Left ventricle myocardium inferior (tissue), 1 donor: ENCODE results near the gene SIRPD. TPM values are rescaled to one million over a fixed set of nuclear protein-coding genes. Genes with fewer than 3 reads are reported as not detected.

ENCODE experiments used
- DNase-seq: peaks from one replicate; pipeline ENCODE4 v3.0.0-alpha.2; 2020
- H3K27ac ChIP-seq: fragments of 200-600 bp; replicated peaks from 2 replicates; pipeline ENCODE4 v1.8.0; 2021
- H3K27me3 ChIP-seq: fragments of 200-600 bp; 2 replicates; pipeline ENCODE4 v1.8.0; 2021; ENCODE audit warnings: low read depth
- H3K36me3 ChIP-seq: fragments of 200-600 bp; 2 replicates; pipeline ENCODE4 v1.8.0; 2021
- H3K4me1 ChIP-seq: fragments of 200-600 bp; 2 replicates; pipeline ENCODE4 v1.8.0; 2021
- H3K4me3 ChIP-seq: fragments of 200-600 bp; 2 replicates; pipeline ENCODE4 v1.8.0; 2021; ENCODE audit warnings: mild to moderate bottlenecking, moderate library complexity
- H3K9me3 ChIP-seq: fragments of 200-600 bp; replicated peaks from 2 replicates; pipeline ENCODE4 v1.8.0; 2021
- CTCF ChIP-seq: fragments of 200-600 bp; IDR thresholded peaks from 2 replicates; pipeline ENCODE4 v1.8.0; 2021; ENCODE audit warnings: antibody characterized with exemption, mild to moderate bottlenecking, borderline replicate concordance
- intact Hi-C: fragments of 100-400 bp; cut with micrococcal nuclease; formaldehyde crosslinking; loops from one replicate; pipeline ENCODE4 v1.11.0; 2022
- total RNA-seq: library from RNA; stranded (reverse); fragmentation: NEBNext Ultra II Directional; extraction: Animal tissue kit (Norgen Biotek cat#: 25700); gene quantifications from one replicate; pipeline ENCODE4 v1.2.1, GENCODE V29; 2021
- donor health status: DM: no; HTN: yes; CAD: no; lungs with severe emphysema.

The SIRPD gene
- total RNA-seq, 1 donor from 2014 or later: not detected

- DNase-seq: peak; percentile 16
- intact Hi-C loops: no loop called here
- no peak for TF ChIP-seq CTCF
- Histone ChIP-seq H3K27me3 (peaks cover 26% of the 10 kb centered on the region), H3K4me3 (no peak overlapping the region), H3K36me3 (no peaks in the 10 kb centered on the region), H3K9me3 (peaks cover 13% of the 10 kb centered on the region), H3K27ac (peak overlapping the region; percentile 56), H3K4me1 (no peaks in the 10 kb centered on the region)
Observed at GRCh38 chr20:1536893-1537730, 20.4 kb downstream of the SIRPD start.

- H3K9me3 ChIP-seq: peaks cover 9% of the 10 kb centered on the region
- intact Hi-C loops: no loop called here
- DNase-seq: peak; percentile 14
- H3K27me3 ChIP-seq: peaks cover 32% of the 10 kb centered on the region
- no peaks in the 10 kb centered on the region for H3K36me3 ChIP-seq
- H3K4me1 ChIP-seq: no peaks in the 10 kb centered on the region
- no peak for TF ChIP-seq CTCF
- H3K4me3 ChIP-seq: no peak overlapping the region
- H3K27ac ChIP-seq: no peak overlapping the region
Observed at GRCh38 chr20:1535420-1536175, 21.9 kb downstream of the SIRPD start.

DNA sequence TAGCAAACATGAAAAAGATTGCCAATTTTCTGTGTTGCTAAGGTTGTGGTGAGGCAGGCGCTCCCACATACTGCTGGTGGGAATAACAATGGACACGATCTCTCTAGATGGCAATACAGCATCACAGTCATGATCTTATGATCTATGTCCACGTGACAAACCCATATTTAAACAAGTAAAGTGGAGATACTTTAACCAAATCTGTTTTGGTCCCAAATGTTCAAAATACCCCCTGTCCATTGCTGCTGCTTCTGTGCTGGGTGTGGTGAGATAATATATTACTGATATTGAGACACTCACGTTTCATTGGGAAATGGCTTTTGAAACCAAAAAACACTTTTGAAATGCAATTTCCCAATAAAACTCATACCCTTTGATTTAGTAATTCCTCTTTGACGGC lies 23.0 kb downstream of the SIRPD start:
- Histone ChIP-seq H3K27ac (no peak overlapping the region), H3K9me3 (peaks cover under 1% of the 10 kb centered on the region), H3K27me3 (peaks cover 32% of the 10 kb centered on the region), H3K4me3 (no peak overlapping the region), H3K36me3 (no peaks in the 10 kb centered on the region), H3K4me1 (no peaks in the 10 kb centered on the region)
- TF ChIP-seq CTCF: no peak
- DNase-seq: no peak
- intact Hi-C loops: no loop called here

GRCh38 chr20:1533059-1533458 lies 24.4 kb downstream of the SIRPD start:
- Histone ChIP-seq H3K9me3 (peaks cover 3% of the 10 kb centered on the region), H3K4me3 (no peak overlapping the region), H3K4me1 (no peaks in the 10 kb centered on the region), H3K27ac (no peak overlapping the region), H3K36me3 (no peaks in the 10 kb centered on the region), H3K27me3 (peaks cover 32% of the 10 kb centered on the region)
- TF ChIP-seq CTCF: no peak
- DNase-seq: no peak
- intact Hi-C loops: no loop called here

GRCh38 chr20:1528811-1529210 lies 28.7 kb downstream of the SIRPD start:
- intact Hi-C loops: no loop called here
- Histone ChIP-seq H3K4me3 (no peak overlapping the region), H3K9me3 (peaks cover 12% of the 10 kb centered on the region), H3K4me1 (no peaks in the 10 kb centered on the region), H3K36me3 (no peaks in the 10 kb centered on the region), H3K27me3 (peaks cover 15% of the 10 kb centered on the region), H3K27ac (no peak overlapping the region)
- DNase-seq: no peak
- TF ChIP-seq CTCF: no peak
